ENCODE data around the gene ABR. TPM values are rescaled to one million over a fixed set of nuclear protein-coding genes. Genes with fewer than 3 reads are reported as not detected.
"Not testable (repeated sequence)": the region's sequence is repeated elsewhere in the genome, so short reads cannot be mapped to it uniquely, and the experiment has no call there.

ABR gene
- total and polyA plus RNA-seq, 3 donors from 2014 or later: 30.6 to 52.7 (median 42.1) TPM

GRCh38 chr17:1104222-1104621, 75.6 kb downstream of the ABR start:
- Histone ChIP-seq H3K36me3 (ENCODE audit: low read depth, missing control alignments) (no peaks in the 10 kb centered on the region), H3K4me3 (no peak overlapping the region), H3K27ac (no peak overlapping the region), H3K4me1 (peaks cover 7% of the 10 kb centered on the region), H3K9me3 (no peaks in the 10 kb centered on the region), H3K27me3 (no peaks in the 10 kb centered on the region)
- WGBS, 2 donors: 40 to 59% methylated on average over 3 to 8 of the region's 8 CpGs
- DNase-seq: no peak
- intact Hi-C loops (cut with DNase I; ENCODE audit: low total_unique reads): no loop called here
- TF ChIP-seq POLR2A (IDR thresholded peaks at IDR 0.05) (no peak), CTCF (IDR thresholded peaks at IDR 0.05) (no peak)

- no peaks in the 10 kb centered on the region for H3K4me1 ChIP-seq
- 69 to 86% methylated on average over 3 to 11 of the region's 11 CpGs for WGBS, 2 donors
- intact Hi-C loops (cut with DNase I; ENCODE audit: low total_unique reads): no loop called here
- no peak overlapping the region for H3K27ac ChIP-seq
- H3K9me3 ChIP-seq: no peaks in the 10 kb centered on the region
- H3K4me3 ChIP-seq: no peak overlapping the region
- DNase-seq: no peak
- TF ChIP-seq CTCF (IDR thresholded peaks at IDR 0.05): no peak
- no peak for TF ChIP-seq POLR2A (IDR thresholded peaks at IDR 0.05)
- H3K36me3 ChIP-seq (ENCODE audit: low read depth, missing control alignments): no peaks in the 10 kb centered on the region
- no peaks in the 10 kb centered on the region for H3K27me3 ChIP-seq
Observed at GRCh38 chr17:1100382-1100781, 79.4 kb downstream of the ABR start.

DNA sequence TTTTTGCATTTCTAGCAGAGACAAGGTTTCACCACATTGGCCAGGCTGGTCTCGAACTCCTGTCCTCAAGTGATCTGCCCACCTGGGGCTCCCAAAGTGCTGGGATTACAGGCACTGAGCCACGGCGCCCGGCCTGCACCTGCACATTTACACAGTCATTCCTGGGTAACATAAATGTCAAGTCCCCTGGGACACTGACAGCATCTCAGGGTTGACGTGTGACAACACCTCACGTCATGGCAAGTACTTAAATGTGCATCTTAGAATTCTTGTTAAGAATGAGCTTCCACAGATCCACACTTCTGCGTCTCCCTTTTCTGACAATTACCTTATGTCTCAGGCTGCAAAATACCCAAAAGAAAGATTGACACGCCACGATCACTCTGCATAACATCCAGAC, 80.5 kb downstream of the ABR start:
- no peak for DNase-seq
- H3K9me3 ChIP-seq: no peaks in the 10 kb centered on the region
- 93 to 97% methylated on average over 9 of the region's 9 CpGs for WGBS, 2 donors
- H3K4me1 ChIP-seq: no peaks in the 10 kb centered on the region
- no peaks in the 10 kb centered on the region for H3K36me3 ChIP-seq (ENCODE audit: low read depth, missing control alignments)
- TF ChIP-seq POLR2A (IDR thresholded peaks at IDR 0.05) (no peak), CTCF (IDR thresholded peaks at IDR 0.05) (no peak)
- H3K27me3 ChIP-seq: no peaks in the 10 kb centered on the region
- H3K27ac ChIP-seq: no peak overlapping the region
- intact Hi-C loops (cut with DNase I; ENCODE audit: low total_unique reads): no loop called here
- no peak overlapping the region for H3K4me3 ChIP-seq

GRCh38 chr17:1097972-1098744, 81.6 kb downstream of the ABR start:
- not testable (repeated sequence) for H3K27ac ChIP-seq

DNA sequence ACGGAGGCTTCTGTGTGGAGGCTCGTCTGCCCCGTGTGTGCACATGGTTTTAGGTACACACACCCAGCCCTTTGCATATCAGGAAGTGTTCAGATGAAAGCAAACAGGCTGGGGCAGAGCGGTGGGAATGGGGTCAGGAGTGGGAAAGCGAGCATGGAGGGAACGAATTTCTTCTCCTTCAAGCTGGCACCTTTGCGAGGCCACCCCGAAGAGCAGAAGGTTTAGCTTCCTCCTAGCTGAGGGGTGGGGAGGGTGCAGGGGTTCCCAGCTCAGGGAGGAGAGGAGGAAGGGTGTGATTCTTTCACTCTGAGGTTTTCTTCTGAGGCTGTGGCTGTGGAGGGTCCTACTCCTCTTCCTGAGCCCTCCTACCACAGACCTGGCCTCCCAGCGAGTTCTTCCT, 83.6 kb downstream of the ABR start:
- intact Hi-C loops (cut with DNase I; ENCODE audit: low total_unique reads): no loop called here
- WGBS, 2 donors: 76 to 80% methylated on average over 8 of the region's 9 CpGs
- H3K27ac ChIP-seq: no peak overlapping the region
- TF ChIP-seq CTCF (IDR thresholded peaks at IDR 0.05): no peak
- TF ChIP-seq POLR2A (IDR thresholded peaks at IDR 0.05): no peak
- H3K27me3 ChIP-seq: no peaks in the 10 kb centered on the region
- H3K9me3 ChIP-seq: no peaks in the 10 kb centered on the region
- no peak for DNase-seq
- H3K4me1 ChIP-seq: no peaks in the 10 kb centered on the region
- H3K4me3 ChIP-seq: no peak overlapping the region
- H3K36me3 ChIP-seq (ENCODE audit: low read depth, missing control alignments): no peaks in the 10 kb centered on the region

More at GRCh38 chr17:1097972-1098744, 81.6 kb downstream of the ABR start:
- H3K27me3 ChIP-seq; DNase-seq; H3K4me3 ChIP-seq; H3K4me1 ChIP-seq; intact Hi-C loops (cut with DNase I; ENCODE audit: low total_unique reads); H3K9me3 ChIP-seq; H3K36me3 ChIP-seq (ENCODE audit: low read depth, missing control alignments): not testable (repeated sequence)
- 91 to 93% methylated on average over 18 to 19 of the region's 19 CpGs for WGBS, 2 donors
